ENCODE measurements around the gene DDHD1.

DNA sequence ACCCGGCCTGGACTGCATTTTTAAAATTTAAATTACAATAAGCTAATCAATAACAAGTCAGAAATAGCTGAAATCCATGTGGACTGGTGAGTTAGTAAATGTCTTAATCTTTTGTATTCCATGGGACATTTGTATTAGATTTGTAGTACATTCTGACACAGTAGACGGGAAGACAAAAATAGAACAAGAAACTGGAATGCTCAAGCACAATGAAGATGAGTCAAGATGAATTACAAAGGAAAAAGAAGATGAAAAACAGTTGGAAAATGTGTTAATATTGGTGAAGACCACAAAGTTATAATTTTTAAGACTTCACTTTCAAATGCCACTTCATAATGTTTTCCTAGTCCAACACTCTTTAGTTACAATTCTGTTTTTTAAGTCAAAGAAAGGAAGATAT is 104.5 kb downstream of the DDHD1 start:
- no peak for TF ChIP-seq CTCF (IDR thresholded peaks at IDR 0.05)
- TF ChIP-seq CREB1 (CRISPR knock-in tag; IDR thresholded peaks at IDR 0.05), result no peak
- no peak for TF ChIP-seq MXD4 (CRISPR knock-in tag; IDR thresholded peaks at IDR 0.05; ENCODE audit: borderline replicate concordance)
